OCI-LY3 (cell line): ENCODE measurements around the gene EEIG2.
A peak's percentile ranks its signal among the peaks of the same experiment; 100 is the strongest.
"Not testable (repeated sequence)": the region's sequence is repeated elsewhere in the genome, so short reads cannot be mapped to it uniquely, and the experiment has no call there.

Experiments
- H2AFZ ChIP-seq: fragments of 200-600, 300-600 bp; shearing (Covaris generic); 2 replicates; pipeline ENCODE4 v1.6.0; 2014; ENCODE audit warnings: antibody characterized with exemption, low read depth, low read length
- H3K27ac ChIP-seq: fragments of 200-600, 300-600 bp; sonication (generic); 2 replicates; pipeline ENCODE4 v1.5.1; 2014; ENCODE audit warnings: mild to moderate bottlenecking, low read length, moderate library complexity, mixed read lengths
- H3K27me3 ChIP-seq: fragments of 200-600, 300-600 bp; sonication (generic); 2 replicates; pipeline ENCODE4 v1.6.1; 2014; ENCODE audit warnings: low read depth, low read length, mixed read lengths
- H3K36me3 ChIP-seq: fragments of 200-600, 300-600 bp; sonication (generic); replicated peaks from 2 replicates; pipeline ENCODE3; 2014; ENCODE audit warnings: low read depth, low read length, mixed read lengths
- H3K4me1 ChIP-seq: fragments of 300-600, 200-600 bp; sonication (generic); 2 replicates; pipeline ENCODE4 v1.6.1; 2014; ENCODE audit warnings: low read length, mixed read lengths
- H3K4me2 ChIP-seq: fragments of 200-600, 300-600 bp; sonication (generic); 2 replicates; pipeline ENCODE4 v1.6.1; 2014; ENCODE audit warnings: low read length, mixed read lengths
- H3K4me3 ChIP-seq: fragments of 300-600, 200-600 bp; sonication (generic); 2 replicates; pipeline ENCODE4 v1.5.1; 2014; ENCODE audit warnings: antibody characterized with exemption, mild to moderate bottlenecking, low read length, moderate library complexity
- H3K79me2 ChIP-seq: fragments of 300-600, 200-600 bp; shearing (Covaris generic); 2 replicates; pipeline ENCODE4 v1.6.1; 2014; ENCODE audit warnings: mild to moderate bottlenecking, low read length, mixed read lengths
- H3K9ac ChIP-seq: fragments of 300-600, 200-600 bp; shearing (Covaris generic); 2 replicates; pipeline ENCODE4 v1.6.0; 2014; ENCODE audit warnings: mild to moderate bottlenecking, low read length, moderate library complexity
- H3K9me3 ChIP-seq: fragments of 200-600, 300-600 bp; shearing (Covaris generic); 2 replicates; pipeline ENCODE4 v1.6.1; 2014; ENCODE audit warnings: low read length, mixed read lengths; ENCODE audit not compliant: insufficient read depth
- H4K20me1 ChIP-seq: fragments of 200-600, 300-600 bp; sonication (generic); 2 replicates; pipeline ENCODE4 v1.6.1; 2016; ENCODE audit warnings: low read length, mixed read lengths; ENCODE audit not compliant: insufficient read depth
- CTCF ChIP-seq: fragments of 200-600, 300-600 bp; sonication (generic); IDR thresholded peaks from 2 replicates; pipeline ENCODE4 v1.5.1; 2014; ENCODE audit warnings: antibody characterized with exemption, low read length, low read depth
- EZH2phosphoT487 ChIP-seq: fragments of 200-600 bp; shearing (Covaris generic); IDR thresholded peaks from 2 replicates; pipeline ENCODE4 v1.6.1; 2018; ENCODE audit warnings: antibody characterized with exemption, mixed run types, low read depth

EEIG2 gene

GRCh38 chr1:108532730-108533129 is 27.2 kb upstream of the EEIG2 start:
- Histone ChIP-seq H3K36me3 (no peaks in the 10 kb centered on the region), H2AFZ (no peak overlapping the region), H3K4me1 (peaks cover 15% of the 10 kb centered on the region; the same call in 1 of the 2 replicates), H3K27me3 (no peaks in the 10 kb centered on the region), H3K4me2 (no peak overlapping the region), H3K4me3 (no peak overlapping the region), H3K79me2 (no peaks in the 10 kb centered on the region), H3K9me3 (no peaks in the 10 kb centered on the region), H3K27ac (no peak overlapping the region), H3K9ac (no peak overlapping the region), H4K20me1 (no peaks in the 10 kb centered on the region)
- TF ChIP-seq EZH2phosphoT487: no peak
- TF ChIP-seq CTCF: no peak

GRCh38 chr1:108533351-108534083 is 26.4 kb upstream of the EEIG2 start:
- Histone ChIP-seq H3K4me2 (peak overlapping the region; percentile 39), H2AFZ (peak overlapping the region; percentile 70), H3K27ac (peak overlapping the region; percentile 53), H3K9me3 (no peaks in the 10 kb centered on the region), H3K36me3 (no peaks in the 10 kb centered on the region), H4K20me1 (no peaks in the 10 kb centered on the region), H3K27me3 (no peaks in the 10 kb centered on the region), H3K4me3 (peak overlapping the region; percentile 6; the same call in 1 of the 2 replicates), H3K9ac (no peak overlapping the region; the same call in 1 of the 2 replicates), H3K79me2 (no peaks in the 10 kb centered on the region), H3K4me1 (peaks cover 15% of the 10 kb centered on the region; the same call in 1 of the 2 replicates)
- no peak for TF ChIP-seq CTCF

- Histone ChIP-seq H3K9ac (no peak overlapping the region), H3K79me2 (no peaks in the 10 kb centered on the region), H4K20me1 (no peaks in the 10 kb centered on the region), H3K4me3 (no peak overlapping the region), H3K27ac (no peak overlapping the region), H3K4me2 (no peak overlapping the region), H3K36me3 (no peaks in the 10 kb centered on the region), H3K4me1 (peaks cover 15% of the 10 kb centered on the region; the same call in 1 of the 2 replicates), H3K9me3 (no peaks in the 10 kb centered on the region), H3K27me3 (no peaks in the 10 kb centered on the region), H2AFZ (no peak overlapping the region)
- TF ChIP-seq EZH2phosphoT487 (no peak), CTCF (no peak)
Observed at GRCh38 chr1:108534759-108535158, 25.1 kb upstream of the EEIG2 start.

- H3K4me3 ChIP-seq, H3K27me3 ChIP-seq, H3K27ac ChIP-seq, H3K9ac ChIP-seq, H3K36me3 ChIP-seq, H3K4me2 ChIP-seq, H4K20me1 ChIP-seq, H2AFZ ChIP-seq, H3K9me3 ChIP-seq, H3K79me2 ChIP-seq: not testable (repeated sequence)
- peaks cover 15% of the 10 kb centered on the region; the same call in 1 of the 2 replicates for H3K4me1 ChIP-seq
Observed at GRCh38 chr1:108535315-108535897, 24.5 kb upstream of the EEIG2 start.

- H3K79me2 ChIP-seq, H3K36me3 ChIP-seq, H3K27ac ChIP-seq, H2AFZ ChIP-seq, H4K20me1 ChIP-seq, H3K9ac ChIP-seq, H3K9me3 ChIP-seq, H3K4me2 ChIP-seq, H3K4me3 ChIP-seq, H3K27me3 ChIP-seq: not testable (repeated sequence)
- H3K4me1 ChIP-seq: peaks cover 15% of the 10 kb centered on the region; the same call in 1 of the 2 replicates
Observed at GRCh38 chr1:108536021-108536420, 23.9 kb upstream of the EEIG2 start.

GRCh38 chr1:108536791-108537190 is 23.1 kb upstream of the EEIG2 start:
- H3K9me3 ChIP-seq, H2AFZ ChIP-seq, H4K20me1 ChIP-seq: not testable (repeated sequence)

More at GRCh38 chr1:108536791-108537190, 23.1 kb upstream of the EEIG2 start:
- H3K36me3 ChIP-seq, H3K27me3 ChIP-seq, H3K79me2 ChIP-seq, H3K9ac ChIP-seq, H3K4me2 ChIP-seq, H3K4me3 ChIP-seq, H3K27ac ChIP-seq: not testable (repeated sequence)
- peaks cover 15% of the 10 kb centered on the region; the same call in 1 of the 2 replicates for H3K4me1 ChIP-seq
